Progenitor cell of endocrine pancreas (in vitro differentiated cells): ENCODE measurements around the gene STAMBPL1. TPM values are rescaled to one million over a fixed set of nuclear protein-coding genes. Genes with fewer than 3 reads are reported as not detected.

Experiments used
- DNase-seq: peaks from one replicate; pipeline ENCODE4 v3.0.0; 2021; ENCODE audit warnings: low spot score; ENCODE audit not compliant: unreplicated experiment
- H3K27ac Mint-ChIP-seq: 2 replicates; pipeline ENCODE4 v1.8.0; 2021; ENCODE audit warnings: mild to moderate bottlenecking, moderate library complexity, mixed read lengths
- H3K27me3 Mint-ChIP-seq: 2 replicates; pipeline ENCODE4 v1.8.0; 2021; ENCODE audit warnings: mixed read lengths
- H3K36me3 Mint-ChIP-seq: 2 replicates; pipeline ENCODE4 v1.8.0; 2022; ENCODE audit warnings: mixed read lengths; ENCODE audit not compliant: insufficient read depth
- H3K4me1 Mint-ChIP-seq: 2 replicates; pipeline ENCODE4 v1.8.0; 2021; ENCODE audit warnings: low read depth, mixed read lengths
- H3K4me3 Mint-ChIP-seq: 2 replicates; pipeline ENCODE4 v1.8.0; 2021; ENCODE audit warnings: low read depth, mild to moderate bottlenecking, moderate library complexity, mixed read lengths
- H3K9me3 Mint-ChIP-seq: 2 replicates; pipeline ENCODE4 v1.8.0; 2021; ENCODE audit warnings: low read depth, mixed read lengths
- total RNA-seq: library from RNA; stranded (reverse); gene quantifications from 2 replicates; pipeline ENCODE4 v1.2.1, GENCODE V29; 2021
- TF ChIP-seq, protein P1 (sequence below): fragments of 200-600 bp; sonication (generic); IDR thresholded peaks from one replicate; pipeline ENCODE4 v1.5.0; 2021; ENCODE audit warnings: antibody characterized with exemption, mild to moderate bottlenecking; ENCODE audit not compliant: unreplicated experiment

STAMBPL1 gene
- total RNA-seq, 1 donor from 2014 or later, result 1.3 TPM

- TF ChIP-seq, protein P1, sequence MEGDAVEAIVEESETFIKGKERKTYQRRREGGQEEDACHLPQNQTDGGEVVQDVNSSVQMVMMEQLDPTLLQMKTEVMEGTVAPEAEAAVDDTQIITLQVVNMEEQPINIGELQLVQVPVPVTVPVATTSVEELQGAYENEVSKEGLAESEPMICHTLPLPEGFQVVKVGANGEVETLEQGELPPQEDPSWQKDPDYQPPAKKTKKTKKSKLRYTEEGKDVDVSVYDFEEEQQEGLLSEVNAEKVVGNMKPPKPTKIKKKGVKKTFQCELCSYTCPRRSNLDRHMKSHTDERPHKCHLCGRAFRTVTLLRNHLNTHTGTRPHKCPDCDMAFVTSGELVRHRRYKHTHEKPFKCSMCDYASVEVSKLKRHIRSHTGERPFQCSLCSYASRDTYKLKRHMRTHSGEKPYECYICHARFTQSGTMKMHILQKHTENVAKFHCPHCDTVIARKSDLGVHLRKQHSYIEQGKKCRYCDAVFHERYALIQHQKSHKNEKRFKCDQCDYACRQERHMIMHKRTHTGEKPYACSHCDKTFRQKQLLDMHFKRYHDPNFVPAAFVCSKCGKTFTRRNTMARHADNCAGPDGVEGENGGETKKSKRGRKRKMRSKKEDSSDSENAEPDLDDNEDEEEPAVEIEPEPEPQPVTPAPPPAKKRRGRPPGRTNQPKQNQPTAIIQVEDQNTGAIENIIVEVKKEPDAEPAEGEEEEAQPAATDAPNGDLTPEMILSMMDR, result no peak
- Mint-ChIP-seq H3K27me3 (no peaks in the 10 kb centered on the region), H3K4me3 (no peak overlapping the region), H3K4me1 (peaks cover 2% of the 10 kb centered on the region), H3K9me3 (no peaks in the 10 kb centered on the region), H3K36me3 (no peaks in the 10 kb centered on the region), H3K27ac (no peak overlapping the region)
- DNase-seq, result no peak
Observed at GRCh38 chr10:88908194-88908593, 28.1 kb downstream of the STAMBPL1 start.

- no peaks in the 10 kb centered on the region for H3K36me3 Mint-ChIP-seq
Observed at GRCh38 chr10:88911116-88911515, 31.1 kb downstream of the STAMBPL1 start.

GRCh38 chr10:88911851-88912250 lies 31.8 kb downstream of the STAMBPL1 start:
- no peaks in the 10 kb centered on the region for H3K9me3 Mint-ChIP-seq
- H3K4me3 Mint-ChIP-seq, result no peak overlapping the region
- no peak for DNase-seq
- H3K36me3 Mint-ChIP-seq, result no peaks in the 10 kb centered on the region
- H3K27ac Mint-ChIP-seq, result no peak overlapping the region
- TF ChIP-seq, protein P1, result no peak
- peaks cover 2% of the 10 kb centered on the region for H3K4me1 Mint-ChIP-seq
- H3K27me3 Mint-ChIP-seq, result no peaks in the 10 kb centered on the region

More at GRCh38 chr10:88911116-88911515, 31.1 kb downstream of the STAMBPL1 start:
- Mint-ChIP-seq H3K27ac (no peak overlapping the region), H3K4me1 (peaks cover 2% of the 10 kb centered on the region), H3K9me3 (no peaks in the 10 kb centered on the region), H3K4me3 (no peak overlapping the region), H3K27me3 (no peaks in the 10 kb centered on the region)
- TF ChIP-seq, protein P1, result no peak
- no peak for DNase-seq

- no peak for DNase-seq
- peaks cover 2% of the 10 kb centered on the region for H3K4me1 Mint-ChIP-seq
- no peak overlapping the region for H3K4me3 Mint-ChIP-seq
- H3K36me3 Mint-ChIP-seq, result no peaks in the 10 kb centered on the region
- H3K27ac Mint-ChIP-seq, result peak overlapping the region; percentile 32
- TF ChIP-seq, protein P1, result no peak
- H3K27me3 Mint-ChIP-seq, result no peaks in the 10 kb centered on the region
- H3K9me3 Mint-ChIP-seq, result no peaks in the 10 kb centered on the region
Observed at GRCh38 chr10:88913127-88913526, 33.1 kb downstream of the STAMBPL1 start.

DNA sequence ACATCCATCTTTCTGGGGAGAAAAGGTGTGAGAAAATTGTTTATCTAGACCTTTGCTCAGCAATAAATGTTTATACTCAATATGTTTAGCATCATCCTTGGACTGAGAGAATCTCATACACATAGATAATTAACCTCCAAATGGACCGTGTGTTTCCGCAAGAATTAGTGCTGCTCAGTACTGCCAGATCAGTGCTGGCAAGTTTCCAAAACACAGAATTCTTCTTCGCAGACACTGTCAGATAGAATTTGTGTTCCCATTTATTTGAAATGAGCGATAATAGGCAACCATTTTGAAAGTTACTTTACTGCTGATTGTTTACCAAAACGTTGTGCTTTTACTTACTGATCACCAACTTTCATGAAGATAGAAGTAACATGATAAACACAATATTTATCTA lies 33.7 kb downstream of the STAMBPL1 start:
- Mint-ChIP-seq H3K27ac (no peak overlapping the region), H3K27me3 (no peaks in the 10 kb centered on the region), H3K4me1 (peaks cover 2% of the 10 kb centered on the region), H3K4me3 (no peak overlapping the region), H3K36me3 (no peaks in the 10 kb centered on the region), H3K9me3 (no peaks in the 10 kb centered on the region)
- no peak for DNase-seq
- TF ChIP-seq, protein P1, result no peak
